HG02981 (cell line): Measurements from ENCODE around the gene RPS2.
"Not testable (repeated sequence)": the region's sequence is repeated elsewhere in the genome, so short reads cannot be mapped to it uniquely, and the experiment has no call there.

Experiments used
- ATAC-seq: cut with Tn5 transposase; IDR thresholded peaks from one replicate; pipeline ENCODE4 v1.9.1; 2021; ENCODE audit warnings: mild to moderate bottlenecking, moderate library complexity; ENCODE audit not compliant: unreplicated experiment

The RPS2 gene

GRCh38 chr16:1942810-1943726 lies 21.6 kb downstream of the RPS2 start, which contains the start of gene MSRB1:
Gene MSRB1, minus strand, starts transcription at chr16:1943199. Its CDS starts 43 bp downstream, at chr16:1943156.
- peak; percentile 93 for ATAC-seq

- ATAC-seq, result no peak
Measured at GRCh38 chr16:1942047-1942809, 22.4 kb downstream of the RPS2 start.

- ATAC-seq, result no peak
Measured at GRCh38 chr16:1941162-1942046, 23.2 kb downstream of the RPS2 start.

- no peak for ATAC-seq
Measured at GRCh38 chr16:1940273-1941161, 24.1 kb downstream of the RPS2 start.

GRCh38 chr16:1939833-1940232 lies 24.8 kb downstream of the RPS2 start:
- ATAC-seq, result not testable (repeated sequence)

GRCh38 chr16:1938910-1939309 lies 25.7 kb downstream of the RPS2 start:
- ATAC-seq, result no peak

- no peak for ATAC-seq
Measured at GRCh38 chr16:1938316-1938715, 26.3 kb downstream of the RPS2 start.

- ATAC-seq, result no peak
Measured at GRCh38 chr16:1936945-1937479, 27.6 kb downstream of the RPS2 start.

GRCh38 chr16:1933097-1933661 lies 31.4 kb downstream of the RPS2 start:
- ATAC-seq, result no peak

- ATAC-seq, result no peak
Measured at GRCh38 chr16:1932050-1933028, 32.3 kb downstream of the RPS2 start.

GRCh38 chr16:1930338-1930720 lies 34.3 kb downstream of the RPS2 start:
- no peak for ATAC-seq

GRCh38 chr16:1929578-1930337 lies 34.9 kb downstream of the RPS2 start:
- peak; percentile 73 for ATAC-seq

- ATAC-seq, result peak; percentile 13
Measured at GRCh38 chr16:1929105-1929504, 35.5 kb downstream of the RPS2 start.

GRCh38 chr16:1926271-1926670 lies 38.4 kb downstream of the RPS2 start:
- no peak for ATAC-seq

GRCh38 chr16:1924095-1924494 lies 40.5 kb downstream of the RPS2 start:
- ATAC-seq, result no peak

GRCh38 chr16:1923299-1924034 lies 41.2 kb downstream of the RPS2 start:
- ATAC-seq, result no peak

GRCh38 chr16:1922357-1922756 lies 42.3 kb downstream of the RPS2 start:
- ATAC-seq, result no peak
